H9 (cell line): ENCODE data around the gene PHACTR2. TPM values are rescaled to one million over a fixed set of nuclear protein-coding genes. Genes with fewer than 3 reads are reported as not detected.

Source experiments
- DNase-seq: peaks from one replicate; pipeline ENCODE4 v3.0.0-alpha.2; 2017
- H2AFZ ChIP-seq: one replicate; pipeline ENCODE4 v1.6.1; 2013; ENCODE audit warnings: mild to moderate bottlenecking, low read length, control low read depth, moderate library complexity
- H2AK5ac ChIP-seq: 2 replicates; pipeline ENCODE4 v1.6.1; 2013; ENCODE audit warnings: low read length, control low read depth, mixed read lengths; ENCODE audit not compliant: insufficient read length
- H2BK120ac ChIP-seq: one replicate; pipeline ENCODE4 v1.6.1; 2013; ENCODE audit warnings: low read depth, mild to moderate bottlenecking, low read length, control low read depth, inconsistent platforms; ENCODE audit not compliant: poor library complexity, severe bottlenecking
- H2BK12ac ChIP-seq: 2 replicates; pipeline ENCODE4 v1.6.1; 2013; ENCODE audit warnings: low read length, control low read depth, mixed read lengths, low read depth; ENCODE audit not compliant: insufficient read length
- H2BK15ac ChIP-seq: 2 replicates; pipeline ENCODE4 v1.6.1; 2013; ENCODE audit warnings: low read depth, low read length, control low read depth
- H2BK20ac ChIP-seq: one replicate; pipeline ENCODE4 v1.6.1; 2013; ENCODE audit warnings: low read depth, mild to moderate bottlenecking, low read length, control low read depth, inconsistent platforms; ENCODE audit not compliant: poor library complexity, severe bottlenecking
- H2BK5ac ChIP-seq: 2 replicates; pipeline ENCODE4 v1.6.1; 2013; ENCODE audit warnings: low read length, control low read depth, mixed read lengths; ENCODE audit not compliant: insufficient read length
- H3K14ac ChIP-seq: 2 replicates; pipeline ENCODE4 v1.6.1; 2013; ENCODE audit warnings: low read length, control low read depth; ENCODE audit not compliant: insufficient read depth
- H3K18ac ChIP-seq: 2 replicates; pipeline ENCODE4 v1.6.1; 2013; ENCODE audit warnings: low read depth, mild to moderate bottlenecking, mixed read lengths, low read length, control low read depth; ENCODE audit not compliant: insufficient read length
- H3K23ac ChIP-seq: 2 replicates; pipeline ENCODE4 v1.6.1; 2013; ENCODE audit warnings: low read length, control low read depth, mixed read lengths, low read depth; ENCODE audit not compliant: insufficient read length
- H3K23me2 ChIP-seq: 2 replicates; pipeline ENCODE4 v1.6.1; 2013; ENCODE audit warnings: low read depth, mild to moderate bottlenecking, mixed read lengths, low read length, control low read depth; ENCODE audit not compliant: insufficient read length, poor library complexity, severe bottlenecking
- H3K27ac ChIP-seq: 2 replicates; pipeline ENCODE4 v1.5.1; 2013; ENCODE audit warnings: low read length, control low read depth, mixed read lengths, low read depth; ENCODE audit not compliant: insufficient read length
- H3K27me3 ChIP-seq: 2 replicates; pipeline ENCODE4 v1.6.1; 2013; ENCODE audit warnings: low read length, control low read depth, inconsistent platforms; ENCODE audit not compliant: insufficient read depth
- H3K4ac ChIP-seq: 2 replicates; pipeline ENCODE4 v1.6.1; 2013; ENCODE audit warnings: low read depth, mild to moderate bottlenecking, control low read depth, inconsistent platforms, low read length, moderate library complexity
- H3K4me1 ChIP-seq: 2 replicates; pipeline ENCODE4 v1.6.1; 2013; ENCODE audit warnings: low read length, control low read depth, inconsistent platforms; ENCODE audit not compliant: insufficient read depth
- H3K4me2 ChIP-seq: 2 replicates; pipeline ENCODE4 v1.6.1; 2013; ENCODE audit warnings: low read length, control low read depth, mixed read lengths; ENCODE audit not compliant: insufficient read length, insufficient read depth
- H3K56ac ChIP-seq: 2 replicates; pipeline ENCODE4 v1.6.1; 2013; ENCODE audit warnings: low read depth, mild to moderate bottlenecking, mixed read lengths, low read length, control low read depth; ENCODE audit not compliant: insufficient read length
- H3K79me1 ChIP-seq: 2 replicates; pipeline ENCODE4 v1.6.1; 2013; ENCODE audit warnings: low read depth, mild to moderate bottlenecking, moderate library complexity, low read length, control low read depth, inconsistent platforms; ENCODE audit not compliant: insufficient read depth, poor library complexity, severe bottlenecking
- H3K79me2 ChIP-seq: 2 replicates; pipeline ENCODE4 v1.6.1; 2013; ENCODE audit warnings: low read length, control low read depth, inconsistent platforms; ENCODE audit not compliant: insufficient read depth
- H3K9ac ChIP-seq: 2 replicates; pipeline ENCODE4 v1.6.1; 2013; ENCODE audit warnings: low read length, control low read depth, mixed read lengths; ENCODE audit not compliant: insufficient read length; ENCODE audit errors: extremely low read depth
- H3K9me3 ChIP-seq: one replicate; pipeline ENCODE4 v1.6.1; 2013; ENCODE audit warnings: low read depth, low read length, inconsistent platforms; ENCODE audit not compliant: control insufficient read depth
- H3T11ph ChIP-seq: one replicate; pipeline ENCODE4 v1.6.1; 2013; ENCODE audit warnings: mild to moderate bottlenecking, low read length, control low read depth, inconsistent platforms
- H4K20me1 ChIP-seq: one replicate; pipeline ENCODE4 v1.6.1; 2013; ENCODE audit not compliant: control insufficient read depth, insufficient read length, insufficient read depth
- H4K5ac ChIP-seq: 2 replicates; pipeline ENCODE4 v1.6.1; 2013; ENCODE audit warnings: low read depth, mild to moderate bottlenecking, mixed read lengths, low read length, control low read depth; ENCODE audit not compliant: insufficient read length
- H4K8ac ChIP-seq: replicated peaks from 2 replicates; pipeline ENCODE4 v1.6.1; 2013; ENCODE audit warnings: low read length, control low read depth, mixed read lengths, low read depth; ENCODE audit not compliant: insufficient read length
- H4K91ac ChIP-seq: 2 replicates; pipeline ENCODE4 v1.6.1; 2013; ENCODE audit warnings: low read depth, mild to moderate bottlenecking, moderate library complexity, mixed read lengths, low read length, control low read depth; ENCODE audit not compliant: insufficient read length
- H3K27ac Mint-ChIP-seq, 3 experiments: 2 replicates in 2 of 3; 3 replicates in 1 of 3; pipeline ENCODE4 v1.8.0; 2020 to 2021; ENCODE audit warnings: mixed read lengths in 3 of 3, mild to moderate bottlenecking in 1 of 3, moderate library complexity in 1 of 3
- H3K27me3 Mint-ChIP-seq: 2 replicates; pipeline ENCODE4 v1.8.0; 2021; ENCODE audit warnings: low read depth, mild to moderate bottlenecking, moderate library complexity, mixed read lengths
- H3K36me3 Mint-ChIP-seq, 3 experiments: 2 replicates in 2 of 3; 3 replicates in 1 of 3; pipeline ENCODE4 v1.8.0; 2020 to 2021; ENCODE audit warnings: low read depth in 3 of 3, mixed read lengths in 3 of 3; ENCODE audit not compliant: insufficient read depth in 1 of 3
- H3K4me1 Mint-ChIP-seq, 2 experiments: 2 replicates each; pipeline ENCODE4 v1.8.0; 2020; ENCODE audit warnings: mixed read lengths in 2 of 2
- H3K4me3 Mint-ChIP-seq, 2 experiments: 2 replicates in 1 of 2; 3 replicates in 1 of 2; pipeline ENCODE4 v1.8.0; 2020 to 2021; ENCODE audit warnings: mild to moderate bottlenecking in 2 of 2, mixed read lengths in 2 of 2, moderate library complexity in 1 of 2
- H3K9me3 Mint-ChIP-seq, 2 experiments: 2 replicates in 1 of 2; 3 replicates in 1 of 2; pipeline ENCODE4 v1.8.0; 2020; ENCODE audit warnings: mild to moderate bottlenecking in 2 of 2, mixed read lengths in 2 of 2, moderate library complexity in 1 of 2
- WGBS: extraction: QIAGEN DNeasy Blood & Tissue Kit; methylation state at CpG from one replicate; pipeline ENCODE4 v1.1.7; 2013; ENCODE audit warnings: missing lambda C conversion rate, low lambda C conversion rate, mixed read lengths; ENCODE audit not compliant: insufficient read length; ENCODE audit errors: extremely low coverage; 5-methylcytosine and 5-hydroxymethylcytosine counted together
- total RNA-seq: library from RNA; stranded (reverse); gene quantifications from 2 replicates; pipeline ENCODE4 v1.2.1, GENCODE V29; 2021
- TF ChIP-seq, protein P1 (sequence below): fragments of 200-600 bp; sonication (generic); conservative IDR thresholded peaks from 3 replicates; pipeline ENCODE4 v1.8.0; 2021; ENCODE audit warnings: antibody characterized with exemption, mild to moderate bottlenecking

Gene PHACTR2
- total RNA-seq, 1 experiment from 2014 or later, result 131 TPM

GRCh38 chr6:143843677-143843999 lies 165.9 kb downstream of the PHACTR2 start:
- H3K4me2 ChIP-seq, result peak overlapping the region; percentile 83
- no peak overlapping the region for H2BK15ac ChIP-seq
- no peak overlapping the region for H2BK20ac ChIP-seq
- peaks cover 9% of the 10 kb centered on the region; the same call in 1 of the 2 replicates for H3K79me2 ChIP-seq
- no peak overlapping the region for H2AFZ ChIP-seq
- H2BK120ac ChIP-seq, result no peak overlapping the region
- H3K4me1 ChIP-seq, result no peaks in the 10 kb centered on the region
- H3K4ac ChIP-seq, result no peak overlapping the region
- H3K79me1 ChIP-seq, result peaks cover 4% of the 10 kb centered on the region
- no peak overlapping the region for H2AK5ac ChIP-seq
- H3T11ph ChIP-seq, result no peak overlapping the region
- no peak overlapping the region for H2BK5ac ChIP-seq
- H3K56ac ChIP-seq, result peak overlapping the region; percentile 18
- Mint-ChIP-seq H3K4me1 (peaks cover 10 to 14% of the 10 kb centered on the region in 2 experiments), H3K9me3 (no peaks in the 10 kb centered on the region), H3K4me3 (peak overlapping the region; percentile 97 to 98), H3K36me3 (peaks cover 32 to 48% (median 42%) of the 10 kb centered on the region in 3 experiments), H3K27me3 (no peaks in the 10 kb centered on the region), H3K27ac (peak overlapping the region; percentile 76 to 99 (median 98))
- H3K27me3 ChIP-seq, result no peaks in the 10 kb centered on the region
- no peak overlapping the region for H3K27ac ChIP-seq
- no peak for DNase-seq
- H3K18ac ChIP-seq, result peak overlapping the region; percentile 68
- no peak overlapping the region for H4K8ac ChIP-seq
- no peak overlapping the region for H4K5ac ChIP-seq
- H3K23ac ChIP-seq, result no peak overlapping the region
- WGBS, result no CpG with 5 or more reads among the region's 9 CpGs
- no peaks in the 10 kb centered on the region for H4K20me1 ChIP-seq
- H4K91ac ChIP-seq, result no peak overlapping the region
- no peaks in the 10 kb centered on the region for H3K9me3 ChIP-seq
- H3K23me2 ChIP-seq, result peaks cover 4% of the 10 kb centered on the region
- H3K14ac ChIP-seq, result peak overlapping the region; percentile 84
- H3K9ac ChIP-seq, result peak overlapping the region; percentile 91
- TF ChIP-seq, protein P1, sequence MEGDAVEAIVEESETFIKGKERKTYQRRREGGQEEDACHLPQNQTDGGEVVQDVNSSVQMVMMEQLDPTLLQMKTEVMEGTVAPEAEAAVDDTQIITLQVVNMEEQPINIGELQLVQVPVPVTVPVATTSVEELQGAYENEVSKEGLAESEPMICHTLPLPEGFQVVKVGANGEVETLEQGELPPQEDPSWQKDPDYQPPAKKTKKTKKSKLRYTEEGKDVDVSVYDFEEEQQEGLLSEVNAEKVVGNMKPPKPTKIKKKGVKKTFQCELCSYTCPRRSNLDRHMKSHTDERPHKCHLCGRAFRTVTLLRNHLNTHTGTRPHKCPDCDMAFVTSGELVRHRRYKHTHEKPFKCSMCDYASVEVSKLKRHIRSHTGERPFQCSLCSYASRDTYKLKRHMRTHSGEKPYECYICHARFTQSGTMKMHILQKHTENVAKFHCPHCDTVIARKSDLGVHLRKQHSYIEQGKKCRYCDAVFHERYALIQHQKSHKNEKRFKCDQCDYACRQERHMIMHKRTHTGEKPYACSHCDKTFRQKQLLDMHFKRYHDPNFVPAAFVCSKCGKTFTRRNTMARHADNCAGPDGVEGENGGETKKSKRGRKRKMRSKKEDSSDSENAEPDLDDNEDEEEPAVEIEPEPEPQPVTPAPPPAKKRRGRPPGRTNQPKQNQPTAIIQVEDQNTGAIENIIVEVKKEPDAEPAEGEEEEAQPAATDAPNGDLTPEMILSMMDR, result no peak
- H2BK12ac ChIP-seq, result no peak overlapping the region
